Keratinocyte (primary cell): ENCODE measurements around the gene ASF1B.

Experiments used
- CTCF ChIP-seq, 3 experiments: IDR thresholded peaks in 1 of 3; conservative IDR thresholded peaks in 1 of 3; optimal IDR thresholded peaks in 1 of 3; 2 replicates in 2 of 3; 3 replicates in 1 of 3; pipeline versions ENCODE3 to v1.5.1; 2011; ENCODE audit warnings: low read length in 3 of 3, mild to moderate bottlenecking in 3 of 3, moderate library complexity in 2 of 3, control low read depth in 1 of 3, inconsistent platforms in 1 of 3; ENCODE audit not compliant: insufficient read depth in 2 of 3; ENCODE audit errors: extremely low read depth in 1 of 3
- EZH2 ChIP-seq: IDR thresholded peaks from one replicate; pipeline ENCODE4 v1.6.1; 2012; ENCODE audit warnings: inconsistent platforms, mild to moderate bottlenecking, low read length, moderate library complexity

- peak; percentile 64 to 80 (median 67) for TF ChIP-seq CTCF (optimal IDR thresholded peaks at IDR 0.05 in 1 of 3, IDR thresholded peaks at IDR 0.05 in 1 of 3, conservative IDR thresholded peaks at IDR 0.05 in 1 of 3; ENCODE audit: extremely low read depth in 1 of 3, insufficient read depth in 2 of 3, low read length in 3 of 3)
- no peak for TF ChIP-seq EZH2
Observed at GRCh38 chr19:14147797-14148605, 11.6 kb upstream of the ASF1B start.
